Lower lobe of right lung (tissue), 2 donors: ENCODE results near the gene PDLIM4. TPM values are rescaled to one million over a fixed set of nuclear protein-coding genes. Genes with fewer than 3 reads are reported as not detected.

Experiments
- ATAC-seq, 2 donors: fragments of 200-7000 bp; cut with Tn5 transposase; one replicate each; pipeline ENCODE4 v1.9.1; 2020 to 2022; ENCODE audit warnings: mild to moderate bottlenecking in 2 of 2, moderate library complexity in 2 of 2
- DNase-seq: peaks from one replicate; pipeline ENCODE4 v3.0.0-alpha.2; 2020
- H3K27ac ChIP-seq: fragments of 200-600 bp; one replicate; pipeline ENCODE4 v1.8.0; 2022
- H3K27me3 ChIP-seq: fragments of 200-600 bp; one replicate; pipeline ENCODE4 v1.8.0; 2022; ENCODE audit warnings: low read depth
- H3K36me3 ChIP-seq: fragments of 200-600 bp; one replicate; pipeline ENCODE4 v1.8.0; 2022; ENCODE audit warnings: mild to moderate bottlenecking
- H3K4me1 ChIP-seq: fragments of 200-600 bp; one replicate; pipeline ENCODE4 v1.8.0; 2022
- H3K4me3 ChIP-seq: fragments of 200-600 bp; one replicate; pipeline ENCODE4 v1.8.0; 2022; ENCODE audit warnings: mild to moderate bottlenecking
- H3K9me3 ChIP-seq: fragments of 200-600 bp; one replicate; pipeline ENCODE4 v1.8.0; 2022
- intact Hi-C: fragments of 100-400 bp; cut with DNase I; formaldehyde crosslinking; loops from one replicate; pipeline ENCODE4 v1.11.0; 2022
- total RNA-seq: library from RNA; stranded (reverse); fragmentation: NEBNext Ultra II Directional; extraction: Animal tissue kit (Norgen Biotek cat#: 25700); gene quantifications from one replicate; pipeline ENCODE4 v1.2.1, GENCODE V29; 2021
- TF ChIP-seq, protein P1 (sequence below): fragments of 200-600 bp; IDR thresholded peaks from one replicate; pipeline ENCODE4 v1.8.0; 2022; ENCODE audit warnings: antibody characterized with exemption, mild to moderate bottlenecking
- donor health status: DM: no; HTN: yes; CAD: no; lungs with severe emphysema.

The PDLIM4 gene
- total RNA-seq, 1 donor from 2014 or later, result 6.7 TPM

DNA sequence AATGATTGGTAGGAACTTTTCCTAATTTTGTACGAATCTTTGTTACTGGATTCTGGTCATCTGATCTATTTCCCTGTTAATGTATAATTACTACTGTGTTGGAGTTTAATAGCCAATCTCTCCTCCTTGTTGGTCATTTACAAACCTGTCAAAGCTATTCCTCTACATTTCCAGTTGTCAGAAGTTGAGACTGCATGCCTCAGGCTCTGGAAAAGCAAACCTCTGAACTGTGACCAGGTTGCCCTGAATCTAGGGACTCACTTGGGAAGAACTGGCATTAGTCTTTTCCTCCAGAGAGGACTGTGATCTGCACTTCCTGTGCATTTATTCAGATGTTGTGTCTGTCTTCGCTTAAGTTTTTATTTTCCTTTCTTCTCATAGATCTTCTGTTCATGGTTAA, 16.1 kb downstream of the PDLIM4 start:
- TF ChIP-seq, protein P1, sequence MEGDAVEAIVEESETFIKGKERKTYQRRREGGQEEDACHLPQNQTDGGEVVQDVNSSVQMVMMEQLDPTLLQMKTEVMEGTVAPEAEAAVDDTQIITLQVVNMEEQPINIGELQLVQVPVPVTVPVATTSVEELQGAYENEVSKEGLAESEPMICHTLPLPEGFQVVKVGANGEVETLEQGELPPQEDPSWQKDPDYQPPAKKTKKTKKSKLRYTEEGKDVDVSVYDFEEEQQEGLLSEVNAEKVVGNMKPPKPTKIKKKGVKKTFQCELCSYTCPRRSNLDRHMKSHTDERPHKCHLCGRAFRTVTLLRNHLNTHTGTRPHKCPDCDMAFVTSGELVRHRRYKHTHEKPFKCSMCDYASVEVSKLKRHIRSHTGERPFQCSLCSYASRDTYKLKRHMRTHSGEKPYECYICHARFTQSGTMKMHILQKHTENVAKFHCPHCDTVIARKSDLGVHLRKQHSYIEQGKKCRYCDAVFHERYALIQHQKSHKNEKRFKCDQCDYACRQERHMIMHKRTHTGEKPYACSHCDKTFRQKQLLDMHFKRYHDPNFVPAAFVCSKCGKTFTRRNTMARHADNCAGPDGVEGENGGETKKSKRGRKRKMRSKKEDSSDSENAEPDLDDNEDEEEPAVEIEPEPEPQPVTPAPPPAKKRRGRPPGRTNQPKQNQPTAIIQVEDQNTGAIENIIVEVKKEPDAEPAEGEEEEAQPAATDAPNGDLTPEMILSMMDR, result no peak
- intact Hi-C loops, result no loop called here
- no peaks in the 10 kb centered on the region for H3K27me3 ChIP-seq
- H3K4me1 ChIP-seq, result peaks cover 7% of the 10 kb centered on the region
- no peak overlapping the region for H3K4me3 ChIP-seq
- DNase-seq, result no peak
- H3K36me3 ChIP-seq, result no peaks in the 10 kb centered on the region
- no peak for ATAC-seq
- no peak overlapping the region for H3K27ac ChIP-seq
- H3K9me3 ChIP-seq, result no peaks in the 10 kb centered on the region

DNA sequence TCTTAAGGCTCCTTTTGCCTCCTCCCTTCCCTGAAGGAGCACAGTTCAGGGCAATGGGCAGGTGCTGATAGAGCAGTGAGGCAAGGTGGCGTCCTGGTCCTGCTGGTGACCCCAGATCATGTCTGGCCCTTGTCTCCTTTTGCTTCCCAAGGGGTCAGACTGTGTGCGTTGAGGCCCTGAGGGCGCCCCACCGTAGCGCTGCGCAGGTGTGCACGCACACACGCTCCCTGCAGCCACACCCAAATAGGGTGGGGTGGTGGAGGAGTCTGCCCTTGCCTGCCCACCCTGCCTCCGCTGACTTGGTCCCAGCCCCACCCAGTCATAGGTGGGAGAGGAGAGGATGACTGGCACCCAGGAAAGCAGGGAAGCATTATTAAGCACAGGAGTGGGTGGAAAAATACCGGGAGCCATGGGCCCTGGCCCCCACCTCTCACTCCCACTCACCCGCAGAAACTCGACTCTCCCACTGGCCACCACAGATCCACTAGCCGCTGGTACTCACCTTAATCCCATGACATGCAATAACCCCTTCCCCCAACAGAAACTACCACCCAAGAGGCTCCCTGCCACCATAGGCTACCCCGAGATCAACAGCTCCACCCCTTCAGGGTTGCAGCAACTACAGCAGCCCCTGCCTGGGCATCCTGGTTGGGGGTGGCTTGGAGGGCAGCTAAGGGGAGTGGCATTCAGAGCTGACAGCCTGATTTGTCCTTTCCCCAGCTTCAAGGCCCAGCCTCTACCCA, 16.7 kb downstream of the PDLIM4 start:
- intact Hi-C loops, result no loop called here
- DNase-seq (no peak), ATAC-seq (no peak)
- Histone ChIP-seq H3K4me1 (peaks cover 7% of the 10 kb centered on the region), H3K4me3 (no peak overlapping the region), H3K27me3 (no peaks in the 10 kb centered on the region), H3K27ac (no peak overlapping the region), H3K36me3 (no peaks in the 10 kb centered on the region), H3K9me3 (no peaks in the 10 kb centered on the region)
- TF ChIP-seq, protein P1, result no peak

DNA sequence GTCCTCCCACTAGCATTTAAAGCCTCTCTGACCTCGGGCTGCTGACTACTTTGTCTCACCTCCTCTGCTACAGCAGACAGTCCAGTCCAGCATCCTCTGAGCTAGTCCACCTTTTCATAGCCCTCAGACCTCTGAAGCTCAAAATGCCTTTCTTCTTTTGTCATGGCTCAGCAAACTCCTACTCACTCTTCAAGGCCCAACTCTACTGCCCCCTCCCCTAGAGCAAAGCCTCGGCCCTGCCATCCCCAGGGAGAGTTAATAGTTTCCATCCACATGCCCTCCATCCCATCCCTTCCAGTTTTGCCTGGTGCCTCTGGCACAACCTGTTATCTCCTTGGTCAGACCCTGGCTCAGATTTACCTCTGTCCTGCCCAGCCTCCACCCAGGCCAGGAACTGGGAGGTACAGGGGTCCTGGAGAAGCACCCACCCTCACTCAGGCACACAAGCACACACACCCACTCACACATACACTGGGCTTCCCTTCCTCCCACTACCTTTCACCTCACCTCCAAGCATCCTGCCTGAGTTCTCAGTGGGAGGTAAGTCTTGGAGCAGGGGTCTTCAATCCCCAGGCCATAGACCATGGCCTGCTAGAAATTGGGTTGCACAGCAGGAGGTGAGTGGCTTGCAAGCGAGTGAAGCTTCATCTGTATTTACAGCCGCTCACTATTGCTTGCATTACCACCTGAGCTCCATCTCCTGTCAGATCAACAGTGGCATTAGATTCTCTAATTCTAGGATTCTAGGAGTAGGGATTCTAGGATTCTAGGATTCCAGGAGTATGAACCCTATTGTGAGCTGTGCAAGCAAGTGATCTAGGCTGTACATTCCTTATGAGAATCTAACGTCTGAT, 18.1 kb downstream of the PDLIM4 start:
- Histone ChIP-seq H3K4me3 (no peak overlapping the region), H3K9me3 (no peaks in the 10 kb centered on the region), H3K27ac (no peak overlapping the region), H3K27me3 (no peaks in the 10 kb centered on the region), H3K36me3 (no peaks in the 10 kb centered on the region), H3K4me1 (peaks cover 7% of the 10 kb centered on the region)
- ATAC-seq (no peak), DNase-seq (no peak)
- TF ChIP-seq, protein P1, result no peak
- intact Hi-C loops, result no loop called here

DNA sequence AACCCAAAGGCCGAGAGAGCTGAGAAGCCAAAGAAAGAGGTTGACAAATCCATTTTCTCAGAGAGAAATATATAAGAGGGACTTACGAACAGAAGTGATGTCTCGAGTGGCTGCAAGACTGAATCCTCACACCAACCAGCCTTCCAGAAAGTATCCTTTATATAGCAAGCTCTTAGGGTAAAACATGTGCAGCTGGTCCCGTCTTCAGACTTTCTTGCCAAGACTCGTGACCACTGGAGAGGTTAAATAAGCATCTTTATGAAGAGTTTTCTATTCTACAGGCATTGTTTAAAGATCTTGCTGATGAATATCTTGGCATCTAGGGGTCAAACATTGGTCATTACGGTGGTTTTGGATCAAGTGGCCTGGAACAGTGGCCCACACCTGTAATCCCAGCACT, 19.8 kb downstream of the PDLIM4 start:
- intact Hi-C loops, result no loop called here
- Histone ChIP-seq H3K4me1 (peaks cover 7% of the 10 kb centered on the region), H3K27me3 (no peaks in the 10 kb centered on the region), H3K27ac (no peak overlapping the region), H3K36me3 (no peaks in the 10 kb centered on the region), H3K9me3 (no peaks in the 10 kb centered on the region), H3K4me3 (no peak overlapping the region)
- ATAC-seq, result no peak
- no peak for DNase-seq
- TF ChIP-seq, protein P1, result no peak

DNA sequence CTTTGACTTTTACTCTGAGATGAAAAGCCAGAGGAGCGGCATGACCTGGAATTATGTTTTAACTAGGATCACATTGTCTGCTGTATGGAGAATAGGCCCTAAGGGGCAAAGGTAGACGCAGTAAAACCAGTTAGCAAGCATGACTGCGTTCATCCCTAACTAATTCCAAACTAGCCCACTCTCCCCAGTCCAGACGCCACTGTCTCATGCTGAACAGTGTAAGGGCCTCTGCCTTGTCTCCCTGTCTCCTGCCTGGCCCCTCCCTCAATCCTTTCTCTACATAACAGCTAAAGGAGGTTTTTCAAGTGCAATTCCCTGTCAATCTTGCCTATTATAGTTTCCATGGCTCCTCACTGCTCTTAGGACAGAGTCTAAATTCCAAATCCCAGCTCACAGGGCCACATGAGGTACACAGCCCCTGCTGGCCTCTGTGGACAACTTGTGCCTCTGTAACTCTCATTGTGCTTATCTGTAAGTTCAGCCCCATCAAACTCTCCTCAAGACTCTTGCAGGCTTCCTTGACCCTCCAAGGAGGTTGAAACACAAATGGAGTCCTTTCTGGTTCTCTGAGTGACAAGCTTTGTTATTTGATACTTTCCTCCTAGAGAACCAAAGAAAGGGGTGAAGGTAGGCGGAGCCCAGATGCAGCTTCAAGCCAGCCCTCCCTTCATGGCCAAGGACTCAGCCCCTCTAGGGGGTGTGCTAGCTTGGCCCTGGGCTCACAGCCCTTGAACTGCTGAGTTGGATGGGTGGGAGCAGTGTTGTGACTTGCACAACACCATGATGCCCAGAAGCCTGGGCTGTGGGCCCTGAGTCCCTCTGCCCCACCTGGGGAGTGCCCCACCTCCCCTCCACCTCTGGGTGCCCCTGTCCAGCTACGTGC, 20.7 kb downstream of the PDLIM4 start:
- H3K27ac ChIP-seq, result no peak overlapping the region
- H3K9me3 ChIP-seq, result no peaks in the 10 kb centered on the region
- intact Hi-C loops, result no loop called here
- TF ChIP-seq, protein P1, result no peak
- DNase-seq (no peak), ATAC-seq (no peak)
- peaks cover under 1% of the 10 kb centered on the region for H3K4me1 ChIP-seq
- no peak overlapping the region for H3K4me3 ChIP-seq
- no peaks in the 10 kb centered on the region for H3K36me3 ChIP-seq
- no peaks in the 10 kb centered on the region for H3K27me3 ChIP-seq
